PFSK-1 (cell line): Measurements from ENCODE around the gene NOPCHAP1.

Experiments
- FOXP2 ChIP-seq: optimal IDR thresholded peaks from 2 replicates; pipeline ENCODE3; 2011; ENCODE audit warnings: borderline replicate concordance, control low read depth, inconsistent platforms; ENCODE audit not compliant: insufficient read depth; ENCODE audit errors: extremely low read length, extremely low read depth
- POLR2AphosphoS5 ChIP-seq: IDR thresholded peaks from 2 replicates; pipeline ENCODE4 v1.6.1; 2012; ENCODE audit warnings: low read depth, mild to moderate bottlenecking, control low read depth, low read length, moderate library complexity
- REST ChIP-seq, 2 experiments: IDR thresholded peaks; 2 replicates each; pipeline versions ENCODE4 v1.6.1 to v1.8.0; 2011 to 2012; ENCODE audit warnings: low read depth in 2 of 2, low read length in 2 of 2, control low read depth in 1 of 2, inconsistent platforms in 1 of 2, mild to moderate bottlenecking in 1 of 2, moderate library complexity in 1 of 2; ENCODE audit not compliant: insufficient read depth in 1 of 2
- SIN3A ChIP-seq: IDR thresholded peaks from 2 replicates; pipeline ENCODE4 v1.6.1; 2012; ENCODE audit warnings: mild to moderate bottlenecking, low read length, moderate library complexity, borderline replicate concordance; ENCODE audit not compliant: insufficient read depth
- TAF1 ChIP-seq: IDR thresholded peaks from 2 replicates; pipeline ENCODE4 v1.6.1; 2012; ENCODE audit warnings: low read length, control low read depth, borderline replicate concordance; ENCODE audit not compliant: insufficient read depth

NOPCHAP1 gene

GRCh38 chr12:104944252-104944651 is 41.9 kb upstream of the NOPCHAP1 start:
- no peak for TF ChIP-seq TAF1
- TF ChIP-seq SIN3A = no peak
- no peak for TF ChIP-seq FOXP2
- no peak for TF ChIP-seq REST (IDR thresholded peaks at IDR 0.05; ENCODE audit: insufficient read depth in 1 of 2, low read depth in 2 of 2, low read length in 2 of 2)
- no peak for TF ChIP-seq POLR2AphosphoS5

GRCh38 chr12:104951759-104952509 is 34.2 kb upstream of the NOPCHAP1 start:
- TF ChIP-seq SIN3A (no peak), REST (IDR thresholded peaks at IDR 0.05; ENCODE audit: insufficient read depth in 1 of 2, low read depth in 2 of 2, low read length in 2 of 2) (no peak), POLR2AphosphoS5 (no peak), TAF1 (no peak), FOXP2 (no peak)

- TF ChIP-seq POLR2AphosphoS5 = no peak
- no peak for TF ChIP-seq REST (IDR thresholded peaks at IDR 0.05; ENCODE audit: insufficient read depth in 1 of 2, low read depth in 2 of 2, low read length in 2 of 2)
- no peak for TF ChIP-seq SIN3A
- TF ChIP-seq FOXP2 = no peak
- TF ChIP-seq TAF1 = no peak
Measured at GRCh38 chr12:104952816-104953215, 33.3 kb upstream of the NOPCHAP1 start.

GRCh38 chr12:104953323-104953722 is 32.8 kb upstream of the NOPCHAP1 start:
- TF ChIP-seq REST (IDR thresholded peaks at IDR 0.05; ENCODE audit: insufficient read depth in 1 of 2, low read depth in 2 of 2, low read length in 2 of 2) = no peak
- TF ChIP-seq TAF1 = no peak
- TF ChIP-seq SIN3A = no peak
- no peak for TF ChIP-seq POLR2AphosphoS5
- TF ChIP-seq FOXP2 = no peak

- TF ChIP-seq SIN3A (no peak), TAF1 (no peak), POLR2AphosphoS5 (no peak), FOXP2 (no peak), REST (IDR thresholded peaks at IDR 0.05; ENCODE audit: insufficient read depth in 1 of 2, low read depth in 2 of 2, low read length in 2 of 2) (no peak)
Measured at GRCh38 chr12:104955703-104956102, 30.4 kb upstream of the NOPCHAP1 start.
